ENCODE results near the gene JAKMIP1. TPM values are rescaled to one million over a fixed set of nuclear protein-coding genes. Genes with fewer than 3 reads are reported as not detected.

JAKMIP1 gene
- not detected in 2 replicates for total RNA-seq

DNA sequence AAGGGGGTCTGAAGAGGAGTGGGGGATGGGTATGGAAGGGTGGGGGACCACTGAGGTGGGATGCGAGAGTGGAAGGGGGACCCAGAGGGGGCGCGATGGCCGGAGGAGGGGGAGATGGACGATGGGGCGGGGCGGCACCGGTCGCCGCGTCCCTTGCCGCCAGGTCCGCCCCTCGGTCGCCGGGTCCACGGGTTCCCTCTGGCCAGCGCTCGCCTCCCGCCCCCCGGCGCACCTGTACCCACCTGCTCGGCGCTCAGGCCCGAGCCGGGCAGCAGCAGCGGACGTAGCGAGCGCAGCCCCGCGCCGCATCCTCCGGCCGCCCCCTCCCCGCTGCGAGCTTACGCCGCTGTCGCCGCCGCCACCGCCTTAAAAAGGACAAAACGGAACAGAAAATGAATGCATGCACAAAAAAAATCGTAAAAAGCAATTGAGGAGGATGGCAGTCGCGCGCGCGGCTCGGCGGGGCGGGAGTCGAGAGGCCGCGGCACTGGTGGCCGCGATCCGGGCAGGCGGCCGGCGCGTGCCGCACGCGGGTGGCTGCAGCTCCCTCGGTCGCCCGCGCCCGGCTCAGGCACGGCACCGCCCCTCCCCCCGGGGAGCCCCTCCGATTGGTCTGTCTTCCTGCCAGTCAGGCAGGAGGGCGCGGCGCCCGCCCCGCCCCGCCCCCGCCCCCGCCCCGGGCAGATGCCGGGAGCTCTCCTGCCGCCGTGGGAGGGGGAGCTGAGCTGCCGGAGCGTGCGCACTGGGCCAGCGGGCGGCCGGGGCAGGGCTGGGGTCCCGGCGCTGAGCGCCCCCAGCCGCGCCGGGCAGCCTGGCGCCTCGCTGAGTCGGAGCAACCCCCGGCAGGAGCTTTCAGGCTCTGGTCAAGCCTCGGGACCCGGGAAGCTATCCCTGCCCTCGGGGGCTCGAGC lies at the start of gene JAKMIP1:
Gene JAKMIP1 (minus strand): TSS at position 539 of the 911 bp plus-strand sequence. CDS start 87,699 bp downstream, outside the sequence.
- peak within 1 kb of the TSS; percentile 35 for H3K4me3 ChIP-seq (ENCODE audit: low read depth, low read length)
- TF ChIP-seq, protein P1, sequence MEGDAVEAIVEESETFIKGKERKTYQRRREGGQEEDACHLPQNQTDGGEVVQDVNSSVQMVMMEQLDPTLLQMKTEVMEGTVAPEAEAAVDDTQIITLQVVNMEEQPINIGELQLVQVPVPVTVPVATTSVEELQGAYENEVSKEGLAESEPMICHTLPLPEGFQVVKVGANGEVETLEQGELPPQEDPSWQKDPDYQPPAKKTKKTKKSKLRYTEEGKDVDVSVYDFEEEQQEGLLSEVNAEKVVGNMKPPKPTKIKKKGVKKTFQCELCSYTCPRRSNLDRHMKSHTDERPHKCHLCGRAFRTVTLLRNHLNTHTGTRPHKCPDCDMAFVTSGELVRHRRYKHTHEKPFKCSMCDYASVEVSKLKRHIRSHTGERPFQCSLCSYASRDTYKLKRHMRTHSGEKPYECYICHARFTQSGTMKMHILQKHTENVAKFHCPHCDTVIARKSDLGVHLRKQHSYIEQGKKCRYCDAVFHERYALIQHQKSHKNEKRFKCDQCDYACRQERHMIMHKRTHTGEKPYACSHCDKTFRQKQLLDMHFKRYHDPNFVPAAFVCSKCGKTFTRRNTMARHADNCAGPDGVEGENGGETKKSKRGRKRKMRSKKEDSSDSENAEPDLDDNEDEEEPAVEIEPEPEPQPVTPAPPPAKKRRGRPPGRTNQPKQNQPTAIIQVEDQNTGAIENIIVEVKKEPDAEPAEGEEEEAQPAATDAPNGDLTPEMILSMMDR (IDR thresholded peaks at IDR 0.05; ENCODE audit: insufficient read depth, low read length, poor library complexity, severe bottlenecking), result no peak
- no peak for DNase-seq (ENCODE audit: low read depth)
- no peaks in the 10 kb centered on the region for H3K36me3 ChIP-seq (ENCODE audit: control insufficient read depth, insufficient read depth, low read length)
- H3K27me3 ChIP-seq (ENCODE audit: control insufficient read depth, insufficient read depth, low read length), result peaks cover 38% of the 10 kb centered on the region

DNA sequence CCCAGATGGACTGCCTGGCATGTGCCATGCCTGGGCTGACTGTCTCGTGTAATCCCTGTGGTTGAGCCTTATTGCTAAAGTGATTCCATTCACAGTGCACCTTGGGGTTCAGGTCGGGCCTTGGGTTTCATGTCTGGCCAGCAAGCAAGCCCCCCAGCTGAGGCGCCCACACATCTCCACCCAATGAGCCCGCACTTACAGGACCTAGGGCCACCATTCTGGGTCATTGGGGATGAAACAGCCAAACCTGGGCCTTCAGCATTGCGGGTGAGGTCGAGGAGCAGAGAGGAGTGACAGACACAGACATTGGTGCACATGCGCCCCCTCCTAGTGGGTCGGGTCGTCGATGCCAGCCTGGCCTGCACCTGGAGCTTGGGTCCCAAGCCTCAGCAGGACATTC lies 48.0 kb upstream of the JAKMIP1 start:
- TF ChIP-seq, protein P1 (IDR thresholded peaks at IDR 0.05; ENCODE audit: insufficient read depth, low read length, poor library complexity, severe bottlenecking), result no peak
- no peak for DNase-seq (ENCODE audit: low read depth)
- no peak overlapping the region for H3K4me3 ChIP-seq (ENCODE audit: low read depth, low read length)
- no peaks in the 10 kb centered on the region for H3K36me3 ChIP-seq (ENCODE audit: control insufficient read depth, insufficient read depth, low read length)
- peaks cover 21% of the 10 kb centered on the region for H3K27me3 ChIP-seq (ENCODE audit: control insufficient read depth, insufficient read depth, low read length)

DNA sequence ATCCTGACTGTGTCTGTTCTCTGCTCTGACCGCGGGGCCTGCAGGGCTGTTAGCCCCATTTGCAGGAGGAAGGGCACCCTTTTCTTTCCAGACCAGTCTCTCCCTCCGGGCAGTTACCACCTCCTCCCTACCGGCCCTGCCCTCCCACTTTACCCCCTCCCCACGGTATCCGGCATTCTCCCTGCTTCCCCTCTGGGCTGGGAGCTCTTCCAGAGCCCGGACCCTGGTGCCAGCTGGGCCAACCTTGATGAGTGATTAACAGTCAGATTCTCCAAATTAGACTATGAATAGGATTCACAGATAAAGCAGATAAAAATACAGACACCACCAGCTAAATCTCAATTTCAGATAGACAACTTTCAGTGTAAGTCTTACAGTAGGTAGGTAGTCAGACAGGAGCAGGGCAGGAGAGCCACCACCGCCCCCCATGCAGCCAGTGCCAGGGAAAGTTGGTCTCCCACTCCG lies 45.9 kb upstream of the JAKMIP1 start:
- H3K36me3 ChIP-seq (ENCODE audit: control insufficient read depth, insufficient read depth, low read length), result no peaks in the 10 kb centered on the region
- no peak for DNase-seq (ENCODE audit: low read depth)
- peaks cover 21% of the 10 kb centered on the region for H3K27me3 ChIP-seq (ENCODE audit: control insufficient read depth, insufficient read depth, low read length)
- no peak overlapping the region for H3K4me3 ChIP-seq (ENCODE audit: low read depth, low read length)
- TF ChIP-seq, protein P1 (IDR thresholded peaks at IDR 0.05; ENCODE audit: insufficient read depth, low read length, poor library complexity, severe bottlenecking), result no peak

DNA sequence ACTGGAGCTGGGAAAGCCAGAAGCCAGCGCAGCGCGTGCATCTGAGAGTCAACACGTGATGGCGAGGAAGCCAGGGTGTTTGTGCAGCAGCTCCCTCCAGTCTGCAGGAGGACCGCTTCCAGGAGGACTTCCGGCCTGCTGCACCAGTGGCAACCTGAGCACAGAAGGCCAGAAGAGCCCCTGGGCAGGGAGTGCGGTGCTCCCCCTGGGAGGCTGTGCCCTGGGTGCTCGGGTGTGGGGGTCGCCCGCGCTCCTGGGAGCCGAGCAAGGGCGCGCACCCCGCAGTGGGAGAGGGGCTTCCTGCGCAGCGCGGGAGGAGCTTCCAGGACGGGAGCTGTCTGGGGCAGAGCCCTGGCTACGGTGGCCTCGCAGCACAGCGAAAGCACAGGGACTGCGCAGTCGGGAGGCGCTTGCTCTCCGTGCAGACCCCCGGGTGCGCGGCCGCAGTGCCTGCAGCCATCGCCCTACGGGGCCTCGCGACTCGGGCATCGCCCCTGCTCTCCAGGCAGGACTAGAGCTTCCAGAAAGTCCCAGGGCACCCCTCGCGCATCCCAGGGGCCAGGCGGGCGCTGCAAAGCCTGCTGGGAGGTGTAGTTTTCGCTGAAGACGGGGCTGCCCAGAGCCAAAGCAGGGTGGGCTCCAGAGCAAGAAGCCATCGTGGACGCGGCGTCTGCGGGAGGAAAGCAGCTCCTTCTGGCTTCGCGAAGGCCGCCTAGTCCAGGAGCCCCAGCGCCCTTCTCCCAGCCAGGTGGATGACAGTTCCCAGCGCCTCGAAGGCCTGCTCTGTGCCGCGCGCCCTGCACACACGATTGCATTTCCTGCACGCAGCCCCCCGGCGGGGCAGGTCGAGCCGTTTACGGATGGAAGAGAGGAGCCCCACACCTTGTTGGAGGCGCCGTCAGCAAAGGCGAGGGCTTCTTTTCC lies 45.2 kb upstream of the JAKMIP1 start:
- TF ChIP-seq, protein P1 (IDR thresholded peaks at IDR 0.05; ENCODE audit: insufficient read depth, low read length, poor library complexity, severe bottlenecking), result no peak
- Histone ChIP-seq H3K27me3 (ENCODE audit: control insufficient read depth, insufficient read depth, low read length) (peaks cover 21% of the 10 kb centered on the region), H3K4me3 (ENCODE audit: low read depth, low read length) (no peak overlapping the region), H3K36me3 (ENCODE audit: control insufficient read depth, insufficient read depth, low read length) (no peaks in the 10 kb centered on the region)
- no peak for DNase-seq (ENCODE audit: low read depth)

DNA sequence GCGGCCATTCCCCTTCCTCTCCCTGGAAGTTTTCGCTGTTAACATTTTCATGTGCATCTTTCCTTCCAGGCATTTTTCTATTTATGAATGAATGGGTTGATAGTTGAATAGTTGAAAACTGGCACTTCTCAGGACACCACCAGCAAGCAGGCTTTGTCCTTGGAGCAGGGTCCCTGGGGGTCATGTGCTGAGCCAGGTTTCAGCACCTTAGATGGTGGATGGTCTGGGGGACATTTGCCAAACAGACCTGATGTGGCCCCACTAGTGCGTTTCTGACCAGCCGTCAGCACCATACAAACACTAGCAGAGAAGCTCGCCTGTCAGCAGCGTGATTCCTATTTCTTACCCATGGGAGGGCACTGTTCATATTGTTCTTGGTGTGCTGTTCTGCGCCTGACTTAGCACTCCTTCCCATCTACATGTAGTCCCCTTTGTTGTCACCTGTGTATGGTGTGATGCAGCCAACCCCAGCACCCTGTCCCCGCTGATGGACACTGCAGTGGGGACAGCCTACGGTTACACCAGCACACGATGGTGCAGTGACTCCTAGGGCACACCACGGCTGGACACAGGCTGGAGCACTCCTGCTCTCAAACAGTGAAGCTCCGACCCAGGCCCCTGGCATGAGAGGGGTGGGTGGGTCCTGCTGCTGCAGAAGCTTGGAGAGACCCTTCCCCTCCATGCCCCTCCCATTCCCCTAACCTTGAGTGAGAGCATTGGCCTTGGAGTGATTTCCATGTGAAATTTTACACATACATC lies 42.1 kb upstream of the JAKMIP1 start:
- no peak for DNase-seq (ENCODE audit: low read depth)
- Histone ChIP-seq H3K4me3 (ENCODE audit: low read depth, low read length) (no peak overlapping the region), H3K36me3 (ENCODE audit: control insufficient read depth, insufficient read depth, low read length) (no peaks in the 10 kb centered on the region), H3K27me3 (ENCODE audit: control insufficient read depth, insufficient read depth, low read length) (peaks cover 15% of the 10 kb centered on the region)
- TF ChIP-seq, protein P1 (IDR thresholded peaks at IDR 0.05; ENCODE audit: insufficient read depth, low read length, poor library complexity, severe bottlenecking), result no peak

Data from kidney epithelial cell (primary cell).